Measurements from ENCODE around the gene BCAM.
"Not testable (repeated sequence)": the region's sequence is repeated elsewhere in the genome, so short reads cannot be mapped to it uniquely, and the experiment has no call there.

BCAM gene

GRCh38 chr19:44808463-44809371, at the start of gene BCAM:
TSS of gene BCAM (plus strand) at chr19:44809103. CDS start at chr19:44809125, 22 bp downstream.
- DNase-seq: peak; percentile 17

- no peak for DNase-seq
Observed at GRCh38 chr19:44762038-44762437, 46.9 kb upstream of the BCAM start.

- DNase-seq: no peak
Observed at GRCh38 chr19:44765033-44765948, 43.6 kb upstream of the BCAM start.

GRCh38 chr19:44765949-44766335, 43.0 kb upstream of the BCAM start:
- no peak for DNase-seq

GRCh38 chr19:44767295-44768180, 41.4 kb upstream of the BCAM start:
- DNase-seq: no peak

GRCh38 chr19:44770550-44771257, 38.2 kb upstream of the BCAM start:
- peak; percentile 99 for DNase-seq

- not testable (repeated sequence) for DNase-seq
Observed at GRCh38 chr19:44772144-44772543, 36.8 kb upstream of the BCAM start.

GRCh38 chr19:44772959-44773358, 35.9 kb upstream of the BCAM start:
- no peak for DNase-seq

GRCh38 chr19:44775676-44776240, 33.1 kb upstream of the BCAM start:
- DNase-seq: no peak

- DNase-seq: no peak
Observed at GRCh38 chr19:44776402-44777096, 32.4 kb upstream of the BCAM start.

GRCh38 chr19:44777715-44778347, 31.1 kb upstream of the BCAM start, which contains the start of gene CBLC:
TSS of gene CBLC (plus strand) at chr19:44777890. CDS start at chr19:44777932, 42 bp downstream.
- DNase-seq: no peak

- DNase-seq: no peak
Observed at GRCh38 chr19:44779150-44779549, 29.8 kb upstream of the BCAM start.

GRCh38 chr19:44781694-44782093, 27.2 kb upstream of the BCAM start:
- DNase-seq: not testable (repeated sequence)

- no peak for DNase-seq
Observed at GRCh38 chr19:44782729-44783128, 26.2 kb upstream of the BCAM start.

- no peak for DNase-seq
Observed at GRCh38 chr19:44783545-44783944, 25.4 kb upstream of the BCAM start.

- no peak for DNase-seq
Observed at GRCh38 chr19:44785271-44785670, 23.6 kb upstream of the BCAM start.

GRCh38 chr19:44785993-44786392, 22.9 kb upstream of the BCAM start:
- DNase-seq: no peak

- DNase-seq: no peak
Observed at GRCh38 chr19:44788971-44789370, 19.9 kb upstream of the BCAM start.

- no peak for DNase-seq
Observed at GRCh38 chr19:44789943-44790483, 18.9 kb upstream of the BCAM start.

- no peak for DNase-seq
Observed at GRCh38 chr19:44792281-44792680, 16.6 kb upstream of the BCAM start.
